ENCODE measurements around the gene HSPG2.

- peak; percentile 93; the same call in 1 of the 2 replicates for TF ChIP-seq CTCF (IDR thresholded peaks at IDR 0.05)
- no peak for TF ChIP-seq REST (IDR thresholded peaks at IDR 0.05; ENCODE audit: insufficient read depth in 1 of 2, low read depth in 2 of 2, low read length in 1 of 2)
- TF ChIP-seq TCF7L2 (IDR thresholded peaks at IDR 0.05; ENCODE audit: low read depth, low read length) = no peak
- no peak for TF ChIP-seq SIN3A (IDR thresholded peaks at IDR 0.05; ENCODE audit: borderline replicate concordance, insufficient read depth, low read depth, low read length)
Observed at GRCh38 chr1:21963477-21964217, 26.5 kb upstream of the HSPG2 start.

Measured in Panc1 (cell line).